OCI-LY7 (cell line): ENCODE measurements around the gene TMA7B.

ENCODE experiments used
- EZH2phosphoT487 ChIP-seq: fragments of 200-600 bp; sonication (generic); IDR thresholded peaks from 2 replicates; pipeline ENCODE4 v1.6.1; 2018; ENCODE audit warnings: low read depth, borderline replicate concordance, mild to moderate bottlenecking, mixed run types, antibody characterized with exemption, low read length, moderate library complexity, mixed read lengths
- TF ChIP-seq, protein P1 (sequence below): fragments of 200-600 bp; sonication (generic); conservative IDR thresholded peaks from 2 replicates; pipeline ENCODE4 v1.5.1; 2014; ENCODE audit warnings: mild to moderate bottlenecking, antibody characterized with exemption, low read length, moderate library complexity, mixed read lengths

DNA sequence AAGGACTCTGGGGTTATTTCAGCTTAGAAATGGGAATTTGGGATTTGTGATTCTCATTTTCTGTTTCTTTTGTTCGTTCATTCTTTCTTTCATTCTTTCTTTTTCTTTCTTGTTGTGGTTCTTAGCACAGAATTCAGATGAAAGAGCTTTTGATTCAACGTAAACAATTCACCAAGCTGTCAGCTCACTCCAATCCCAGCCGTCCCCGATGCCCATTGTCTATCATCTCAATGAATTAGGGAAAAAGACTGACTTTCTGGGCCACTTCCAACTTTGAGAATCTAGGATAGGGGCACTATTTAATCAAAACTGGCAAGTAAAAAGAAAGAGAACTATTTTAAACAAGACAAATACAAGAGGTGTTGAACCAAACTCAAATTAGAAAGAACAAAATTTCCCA is 25.1 kb upstream of the TMA7B start:
- TF ChIP-seq, protein P1, sequence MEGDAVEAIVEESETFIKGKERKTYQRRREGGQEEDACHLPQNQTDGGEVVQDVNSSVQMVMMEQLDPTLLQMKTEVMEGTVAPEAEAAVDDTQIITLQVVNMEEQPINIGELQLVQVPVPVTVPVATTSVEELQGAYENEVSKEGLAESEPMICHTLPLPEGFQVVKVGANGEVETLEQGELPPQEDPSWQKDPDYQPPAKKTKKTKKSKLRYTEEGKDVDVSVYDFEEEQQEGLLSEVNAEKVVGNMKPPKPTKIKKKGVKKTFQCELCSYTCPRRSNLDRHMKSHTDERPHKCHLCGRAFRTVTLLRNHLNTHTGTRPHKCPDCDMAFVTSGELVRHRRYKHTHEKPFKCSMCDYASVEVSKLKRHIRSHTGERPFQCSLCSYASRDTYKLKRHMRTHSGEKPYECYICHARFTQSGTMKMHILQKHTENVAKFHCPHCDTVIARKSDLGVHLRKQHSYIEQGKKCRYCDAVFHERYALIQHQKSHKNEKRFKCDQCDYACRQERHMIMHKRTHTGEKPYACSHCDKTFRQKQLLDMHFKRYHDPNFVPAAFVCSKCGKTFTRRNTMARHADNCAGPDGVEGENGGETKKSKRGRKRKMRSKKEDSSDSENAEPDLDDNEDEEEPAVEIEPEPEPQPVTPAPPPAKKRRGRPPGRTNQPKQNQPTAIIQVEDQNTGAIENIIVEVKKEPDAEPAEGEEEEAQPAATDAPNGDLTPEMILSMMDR, result no peak
- TF ChIP-seq EZH2phosphoT487, result no peak
